ENCODE measurements around the gene TCTN2.

The TCTN2 gene

GRCh38 chr12:123634142-123634561, 36.8 kb upstream of the TCTN2 start:
- no peak for TF ChIP-seq EZH2phosphoT487 (IDR thresholded peaks at IDR 0.05; ENCODE audit: low read length)
- no peak for TF ChIP-seq CTCF (IDR thresholded peaks at IDR 0.05; ENCODE audit: low read length)
- TF ChIP-seq EZH2 (optimal IDR thresholded peaks at IDR 0.05; ENCODE audit: low read depth, low read length), result no peak
- H3K4me2 ChIP-seq (ENCODE audit: low read depth, low read length), result peak overlapping the region; percentile 76
- peak overlapping the region; percentile 90 for H3K9ac ChIP-seq (ENCODE audit: low read length)
- H3K4me1 ChIP-seq (ENCODE audit: low read length), result no peaks in the 10 kb centered on the region
- H3K27me3 ChIP-seq (replicated peaks; ENCODE audit: insufficient read depth, low read length), result no peaks in the 10 kb centered on the region
- DNase-seq, result no peak
- no peaks in the 10 kb centered on the region for H3K9me3 ChIP-seq (replicated peaks; ENCODE audit: insufficient read depth, low read length)
- H3K4me3 ChIP-seq (ENCODE audit: low read length), result peak overlapping the region; percentile 86
- H3K9me2 ChIP-seq (replicated peaks; ENCODE audit: insufficient read depth, low read length), result no peaks in the 10 kb centered on the region
- H3F3A ChIP-seq (ENCODE audit: insufficient read depth, low read length), result no peaks in the 10 kb centered on the region
- H3K27ac ChIP-seq (ENCODE audit: low read length), result peak overlapping the region; percentile 57; the same call in 1 of the 2 replicates
- H4K20me1 ChIP-seq (ENCODE audit: insufficient read depth, low read length), result no peaks in the 10 kb centered on the region
- peaks cover 30% of the 10 kb centered on the region for H3K79me2 ChIP-seq (ENCODE audit: low read length)
- peak overlapping the region; percentile 67; the same call in 1 of the 2 replicates for H2AFZ ChIP-seq (ENCODE audit: low read length)
- H3K36me3 ChIP-seq (replicated peaks; ENCODE audit: insufficient read depth, low read length), result no peaks in the 10 kb centered on the region

- no peak for DNase-seq
- Histone ChIP-seq H3K27me3 (replicated peaks; ENCODE audit: insufficient read depth, low read length) (no peaks in the 10 kb centered on the region), H3F3A (ENCODE audit: insufficient read depth, low read length) (no peaks in the 10 kb centered on the region), H4K20me1 (ENCODE audit: insufficient read depth, low read length) (no peaks in the 10 kb centered on the region), H3K9ac (ENCODE audit: low read length) (no peak overlapping the region), H3K4me2 (ENCODE audit: low read depth, low read length) (no peak overlapping the region), H3K4me1 (ENCODE audit: low read length) (no peaks in the 10 kb centered on the region), H3K27ac (ENCODE audit: low read length) (no peak overlapping the region), H2AFZ (ENCODE audit: low read length) (no peak overlapping the region), H3K4me3 (ENCODE audit: low read length) (no peak overlapping the region), H3K79me2 (ENCODE audit: low read length) (no peaks in the 10 kb centered on the region), H3K36me3 (replicated peaks; ENCODE audit: insufficient read depth, low read length) (no peaks in the 10 kb centered on the region), H3K9me3 (replicated peaks; ENCODE audit: insufficient read depth, low read length) (no peaks in the 10 kb centered on the region), H3K9me2 (replicated peaks; ENCODE audit: insufficient read depth, low read length) (no peaks in the 10 kb centered on the region)
- no peak for TF ChIP-seq EZH2phosphoT487 (IDR thresholded peaks at IDR 0.05; ENCODE audit: low read length)
- TF ChIP-seq EZH2 (optimal IDR thresholded peaks at IDR 0.05; ENCODE audit: low read depth, low read length), result no peak
- TF ChIP-seq CTCF (IDR thresholded peaks at IDR 0.05; ENCODE audit: low read length), result no peak
These were observed 27.0 kb upstream of the TCTN2 start for GRCh38 chr12:123643911-123644310.

GRCh38 chr12:123645380-123645779, 25.5 kb upstream of the TCTN2 start:
- Histone ChIP-seq H3K9me3 (replicated peaks; ENCODE audit: insufficient read depth, low read length) (no peaks in the 10 kb centered on the region), H3K79me2 (ENCODE audit: low read length) (no peaks in the 10 kb centered on the region), H3K9me2 (replicated peaks; ENCODE audit: insufficient read depth, low read length) (no peaks in the 10 kb centered on the region), H3K27ac (ENCODE audit: low read length) (no peak overlapping the region), H4K20me1 (ENCODE audit: insufficient read depth, low read length) (no peaks in the 10 kb centered on the region), H3K9ac (ENCODE audit: low read length) (no peak overlapping the region), H3K4me2 (ENCODE audit: low read depth, low read length) (no peak overlapping the region), H3K36me3 (replicated peaks; ENCODE audit: insufficient read depth, low read length) (no peaks in the 10 kb centered on the region), H3K27me3 (replicated peaks; ENCODE audit: insufficient read depth, low read length) (no peaks in the 10 kb centered on the region), H3K4me3 (ENCODE audit: low read length) (no peak overlapping the region), H2AFZ (ENCODE audit: low read length) (no peak overlapping the region), H3K4me1 (ENCODE audit: low read length) (no peaks in the 10 kb centered on the region), H3F3A (ENCODE audit: insufficient read depth, low read length) (no peaks in the 10 kb centered on the region)
- DNase-seq, result no peak
- TF ChIP-seq CTCF (IDR thresholded peaks at IDR 0.05; ENCODE audit: low read length), result no peak
- TF ChIP-seq EZH2phosphoT487 (IDR thresholded peaks at IDR 0.05; ENCODE audit: low read length), result no peak
- no peak for TF ChIP-seq EZH2 (optimal IDR thresholded peaks at IDR 0.05; ENCODE audit: low read depth, low read length)
